Ishikawa (cell line): ENCODE results near the gene KCTD11.

ENCODE experiments used
- CREB1 ChIP-seq: IDR thresholded peaks from 2 replicates; pipeline ENCODE4 v1.6.1; 2012; ENCODE audit warnings: low read depth
- EGR1 ChIP-seq: IDR thresholded peaks from 2 replicates; pipeline ENCODE4 v1.6.1; 2012
- EP300 ChIP-seq: IDR thresholded peaks from 2 replicates; pipeline ENCODE4 v1.6.1; 2012; ENCODE audit warnings: borderline replicate concordance
- FOXM1 ChIP-seq: IDR thresholded peaks from 2 replicates; pipeline ENCODE4 v1.6.1; 2012; ENCODE audit warnings: low read depth, borderline replicate concordance
- TEAD4 ChIP-seq: IDR thresholded peaks from 2 replicates; pipeline ENCODE4 v1.6.1; 2012
- YY1 ChIP-seq: IDR thresholded peaks from 2 replicates; pipeline ENCODE4 v1.6.1; 2012; ENCODE audit warnings: low read depth
- TF ChIP-seq, protein P1 (sequence below): IDR thresholded peaks from 2 replicates; pipeline ENCODE4 v1.6.1; 2012
- TF ChIP-seq, protein P2 (sequence below): IDR thresholded peaks from 2 replicates; pipeline ENCODE4 v1.6.1; 2012
- TF ChIP-seq, protein P3 (sequence below): IDR thresholded peaks from 2 replicates; pipeline ENCODE4 v1.6.1; 2012; ENCODE audit warnings: low read depth, mild to moderate bottlenecking

DNA sequence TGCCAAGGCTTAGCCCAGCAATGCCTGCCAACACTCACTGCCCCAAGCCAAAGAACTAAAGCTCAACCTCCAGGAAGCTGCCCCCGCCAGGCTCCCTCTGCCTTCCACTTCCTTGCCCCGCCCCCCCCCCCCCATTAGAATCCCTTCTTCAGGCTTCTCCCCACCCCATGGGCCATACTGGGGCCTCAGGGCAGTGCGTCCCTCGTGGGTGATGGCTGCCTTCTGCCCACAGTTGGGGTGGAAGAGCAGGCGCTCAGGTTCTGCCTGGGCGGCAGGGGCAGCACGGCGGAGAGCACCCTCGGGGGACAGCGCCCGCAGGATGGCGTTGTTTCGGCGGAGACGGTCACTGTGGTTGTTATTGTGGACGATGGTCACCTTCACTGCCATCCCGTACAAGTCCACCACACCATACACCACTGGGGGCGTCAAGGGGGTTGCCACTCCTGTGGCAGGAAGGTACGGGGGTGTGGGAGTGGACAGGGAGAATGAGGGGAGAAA is 26.9 kb upstream of the KCTD11 start:
- TF ChIP-seq TEAD4, result no peak
- TF ChIP-seq, protein P1, sequence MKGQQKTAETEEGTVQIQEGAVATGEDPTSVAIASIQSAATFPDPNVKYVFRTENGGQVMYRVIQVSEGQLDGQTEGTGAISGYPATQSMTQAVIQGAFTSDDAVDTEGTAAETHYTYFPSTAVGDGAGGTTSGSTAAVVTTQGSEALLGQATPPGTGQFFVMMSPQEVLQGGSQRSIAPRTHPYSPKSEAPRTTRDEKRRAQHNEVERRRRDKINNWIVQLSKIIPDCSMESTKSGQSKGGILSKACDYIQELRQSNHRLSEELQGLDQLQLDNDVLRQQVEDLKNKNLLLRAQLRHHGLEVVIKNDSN, result no peak
- TF ChIP-seq, protein P2, sequence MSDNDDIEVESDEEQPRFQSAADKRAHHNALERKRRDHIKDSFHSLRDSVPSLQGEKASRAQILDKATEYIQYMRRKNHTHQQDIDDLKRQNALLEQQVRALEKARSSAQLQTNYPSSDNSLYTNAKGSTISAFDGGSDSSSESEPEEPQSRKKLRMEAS, result no peak
- no peak for TF ChIP-seq CREB1
- TF ChIP-seq EP300, result no peak
- TF ChIP-seq, protein P3, sequence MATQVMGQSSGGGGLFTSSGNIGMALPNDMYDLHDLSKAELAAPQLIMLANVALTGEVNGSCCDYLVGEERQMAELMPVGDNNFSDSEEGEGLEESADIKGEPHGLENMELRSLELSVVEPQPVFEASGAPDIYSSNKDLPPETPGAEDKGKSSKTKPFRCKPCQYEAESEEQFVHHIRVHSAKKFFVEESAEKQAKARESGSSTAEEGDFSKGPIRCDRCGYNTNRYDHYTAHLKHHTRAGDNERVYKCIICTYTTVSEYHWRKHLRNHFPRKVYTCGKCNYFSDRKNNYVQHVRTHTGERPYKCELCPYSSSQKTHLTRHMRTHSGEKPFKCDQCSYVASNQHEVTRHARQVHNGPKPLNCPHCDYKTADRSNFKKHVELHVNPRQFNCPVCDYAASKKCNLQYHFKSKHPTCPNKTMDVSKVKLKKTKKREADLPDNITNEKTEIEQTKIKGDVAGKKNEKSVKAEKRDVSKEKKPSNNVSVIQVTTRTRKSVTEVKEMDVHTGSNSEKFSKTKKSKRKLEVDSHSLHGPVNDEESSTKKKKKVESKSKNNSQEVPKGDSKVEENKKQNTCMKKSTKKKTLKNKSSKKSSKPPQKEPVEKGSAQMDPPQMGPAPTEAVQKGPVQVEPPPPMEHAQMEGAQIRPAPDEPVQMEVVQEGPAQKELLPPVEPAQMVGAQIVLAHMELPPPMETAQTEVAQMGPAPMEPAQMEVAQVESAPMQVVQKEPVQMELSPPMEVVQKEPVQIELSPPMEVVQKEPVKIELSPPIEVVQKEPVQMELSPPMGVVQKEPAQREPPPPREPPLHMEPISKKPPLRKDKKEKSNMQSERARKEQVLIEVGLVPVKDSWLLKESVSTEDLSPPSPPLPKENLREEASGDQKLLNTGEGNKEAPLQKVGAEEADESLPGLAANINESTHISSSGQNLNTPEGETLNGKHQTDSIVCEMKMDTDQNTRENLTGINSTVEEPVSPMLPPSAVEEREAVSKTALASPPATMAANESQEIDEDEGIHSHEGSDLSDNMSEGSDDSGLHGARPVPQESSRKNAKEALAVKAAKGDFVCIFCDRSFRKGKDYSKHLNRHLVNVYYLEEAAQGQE, result no peak
- TF ChIP-seq YY1, result no peak
- no peak for TF ChIP-seq EGR1
- no peak for TF ChIP-seq FOXM1
